GM13976 (cell line): ENCODE measurements around the gene CSF1.

Experiments used
- DNase-seq: peaks from one replicate; pipeline ENCODE4 v3.0.0; 2012; ENCODE audit warnings: low spot score
- CTCF ChIP-seq: IDR thresholded peaks from 2 replicates; pipeline ENCODE4 v1.5.1; 2012; ENCODE audit warnings: borderline replicate concordance, mild to moderate bottlenecking; ENCODE audit not compliant: insufficient read depth; ENCODE audit errors: extremely low read depth, missing control alignments, control extremely low read depth
- in situ Hi-C: fragments of 300-500 bp; cut with MboI; formaldehyde crosslinking; loops from one replicate; pipeline ENCODE4 v1.12.0; 2022; ENCODE audit warnings: low sequenced_read_pairs, mixed read lengths, inconsistent platforms; ENCODE audit not compliant: unreplicated experiment

Gene CSF1

GRCh38 chr1:109902204-109902985 lies 8.3 kb upstream of the CSF1 start:
- TF ChIP-seq CTCF, result no peak
- in situ Hi-C loops, result no loop called here
- DNase-seq, result no peak

GRCh38 chr1:109903376-109903930 lies 7.2 kb upstream of the CSF1 start:
- in situ Hi-C loops, result no loop called here
- no peak for DNase-seq
- no peak for TF ChIP-seq CTCF

GRCh38 chr1:109904105-109904817 lies 6.4 kb upstream of the CSF1 start:
- in situ Hi-C loops, result no loop called here
- no peak for TF ChIP-seq CTCF
- no peak for DNase-seq

- no peak for TF ChIP-seq CTCF
- in situ Hi-C loops, result no loop called here
- no peak for DNase-seq
Observed at GRCh38 chr1:109905491-109905890, 5.2 kb upstream of the CSF1 start.

GRCh38 chr1:109906160-109906838 lies 4.3 kb upstream of the CSF1 start:
- no peak for TF ChIP-seq CTCF
- in situ Hi-C loops, result no loop called here
- DNase-seq, result peak; percentile 90

- DNase-seq, result no peak
- no peak for TF ChIP-seq CTCF
- in situ Hi-C loops, result no loop called here
Observed at GRCh38 chr1:109906839-109907180, 3.8 kb upstream of the CSF1 start.
